Astrocyte (in vitro differentiated cells and primary cell): ENCODE measurements around the gene CIT. TPM values are rescaled to one million over a fixed set of nuclear protein-coding genes. Genes with fewer than 3 reads are reported as not detected.

ENCODE experiments used
- DNase-seq: peaks from one replicate; pipeline ENCODE4 v3.0.0-alpha.2; 2010; ENCODE audit warnings: low read depth
- FAIRE-seq: peaks from 2 replicates; lab custom pipeline; 2011; peaks lifted over from hg19 to GRCh38; lab: Jason Lieb, UNC
- H2AFZ ChIP-seq: 2 replicates; pipeline ENCODE4 v1.6.0; 2012; ENCODE audit warnings: low read depth, low read length, inconsistent platforms
- H3K27ac ChIP-seq: 2 replicates; pipeline ENCODE4 v1.5.1; 2011; ENCODE audit warnings: low read depth, low read length, inconsistent platforms
- H3K27me3 ChIP-seq: 2 replicates; pipeline ENCODE4 v1.6.0; 2011; ENCODE audit warnings: low read length, inconsistent platforms; ENCODE audit not compliant: insufficient read depth
- H3K36me3 ChIP-seq: 2 replicates; pipeline ENCODE4 v1.5.1; 2011; ENCODE audit warnings: low read length, inconsistent platforms; ENCODE audit not compliant: insufficient read depth
- H3K4me1 ChIP-seq: 2 replicates; pipeline ENCODE4 v1.5.1; 2011; ENCODE audit warnings: low read length, inconsistent platforms; ENCODE audit not compliant: insufficient read depth
- H3K4me2 ChIP-seq: 2 replicates; pipeline ENCODE4 v1.6.0; 2012; ENCODE audit warnings: low read length, inconsistent platforms
- H3K4me3 ChIP-seq: 2 replicates; pipeline ENCODE4 v1.5.1; 2011; ENCODE audit warnings: low read depth, mild to moderate bottlenecking, low read length, inconsistent platforms; ENCODE audit not compliant: insufficient read depth
- H3K79me2 ChIP-seq: 2 replicates; pipeline ENCODE4 v1.6.0; 2012; ENCODE audit warnings: mild to moderate bottlenecking, low read length, inconsistent platforms; ENCODE audit not compliant: insufficient read depth
- H3K9ac ChIP-seq: 2 replicates; pipeline ENCODE4 v1.6.0; 2012; ENCODE audit warnings: mild to moderate bottlenecking, low read length, inconsistent platforms
- H3K9me3 ChIP-seq: 2 replicates; pipeline ENCODE4 v1.5.1; 2012; ENCODE audit warnings: low read depth, mild to moderate bottlenecking, low read length, inconsistent platforms; ENCODE audit not compliant: insufficient read depth
- H4K20me1 ChIP-seq: 2 replicates; pipeline ENCODE4 v1.6.0; 2012; ENCODE audit warnings: low read length, inconsistent platforms; ENCODE audit not compliant: insufficient read depth
- H3K27ac Mint-ChIP-seq: one replicate; pipeline ENCODE4 v1.8.0; 2021; ENCODE audit warnings: mild to moderate bottlenecking, mixed read lengths; ENCODE audit not compliant: unreplicated experiment
- H3K27me3 Mint-ChIP-seq: one replicate; pipeline ENCODE4 v1.8.0; 2021; ENCODE audit warnings: low read depth, mixed read lengths; ENCODE audit not compliant: unreplicated experiment
- H3K36me3 Mint-ChIP-seq: one replicate; pipeline ENCODE4 v1.8.0; 2021; ENCODE audit warnings: low read depth, mixed read lengths; ENCODE audit not compliant: unreplicated experiment
- H3K4me1 Mint-ChIP-seq: one replicate; pipeline ENCODE4 v1.8.0; 2021; ENCODE audit warnings: low read depth, mixed read lengths; ENCODE audit not compliant: unreplicated experiment
- H3K4me3 Mint-ChIP-seq: one replicate; pipeline ENCODE4 v1.8.0; 2021; ENCODE audit warnings: mild to moderate bottlenecking, moderate library complexity, mixed read lengths; ENCODE audit not compliant: unreplicated experiment
- H3K9me3 Mint-ChIP-seq: one replicate; pipeline ENCODE4 v1.8.0; 2021; ENCODE audit warnings: mild to moderate bottlenecking, mixed read lengths; ENCODE audit not compliant: unreplicated experiment
- CTCF ChIP-seq: IDR thresholded peaks from 2 replicates; pipeline ENCODE4 v1.5.1; 2011; ENCODE audit warnings: low read depth, mild to moderate bottlenecking, inconsistent platforms, low read length, moderate library complexity; ENCODE audit not compliant: insufficient read depth
- EZH2 ChIP-seq: IDR thresholded peaks from 2 replicates; pipeline ENCODE4 v1.6.1; 2012; ENCODE audit warnings: mild to moderate bottlenecking, low read length, inconsistent platforms; ENCODE audit not compliant: insufficient read depth
- total RNA-seq: library from RNA; stranded (reverse); gene quantifications from 2 replicates; pipeline ENCODE4 v1.2.1, GENCODE V29; 2021

CIT gene
- total RNA-seq, 1 donor from 2014 or later = 4.5 TPM

- H3K79me2 ChIP-seq = no peaks in the 10 kb centered on the region
- no peaks in the 10 kb centered on the region for H3K9me3 ChIP-seq
- H3K27ac Mint-ChIP-seq = no peak overlapping the region
- DNase-seq (no peak), FAIRE-seq (no peak)
- H3K9ac ChIP-seq = no peak overlapping the region
- H3K36me3 Mint-ChIP-seq = no peaks in the 10 kb centered on the region
- peaks cover 4% of the 10 kb centered on the region for H3K4me1 Mint-ChIP-seq
- H3K4me3 Mint-ChIP-seq = no peak overlapping the region
- H3K27me3 ChIP-seq = no peaks in the 10 kb centered on the region
- no peak overlapping the region for H3K27ac ChIP-seq
- H3K4me1 ChIP-seq = no peaks in the 10 kb centered on the region
- H2AFZ ChIP-seq = no peak overlapping the region
- no peak overlapping the region for H3K4me2 ChIP-seq
- no peak overlapping the region for H3K4me3 ChIP-seq
- no peaks in the 10 kb centered on the region for H3K27me3 Mint-ChIP-seq
- H3K9me3 Mint-ChIP-seq = no peaks in the 10 kb centered on the region
- H4K20me1 ChIP-seq = no peaks in the 10 kb centered on the region
- H3K36me3 ChIP-seq = peaks cover 5% of the 10 kb centered on the region
- TF ChIP-seq CTCF (no peak), EZH2 (no peak)
These were observed 151.6 kb downstream of the CIT start for GRCh38 chr12:119725523-119725922.

GRCh38 chr12:119721306-119721705 is 155.8 kb downstream of the CIT start:
- H3K9me3 ChIP-seq = no peaks in the 10 kb centered on the region
- Mint-ChIP-seq H3K27ac (no peak overlapping the region), H3K36me3 (no peaks in the 10 kb centered on the region), H3K4me1 (peaks cover 19% of the 10 kb centered on the region), H3K9me3 (no peaks in the 10 kb centered on the region), H3K4me3 (no peak overlapping the region), H3K27me3 (no peaks in the 10 kb centered on the region)
- H3K4me2 ChIP-seq = no peak overlapping the region
- H3K4me3 ChIP-seq = no peak overlapping the region
- no peaks in the 10 kb centered on the region for H4K20me1 ChIP-seq
- FAIRE-seq = no peak
- H3K79me2 ChIP-seq = no peaks in the 10 kb centered on the region
- peaks cover 5% of the 10 kb centered on the region for H3K36me3 ChIP-seq
- H3K9ac ChIP-seq = no peak overlapping the region
- H3K4me1 ChIP-seq = peaks cover 6% of the 10 kb centered on the region
- no peaks in the 10 kb centered on the region for H3K27me3 ChIP-seq
- H2AFZ ChIP-seq = no peak overlapping the region
- TF ChIP-seq EZH2 = no peak
- no peak for TF ChIP-seq CTCF
- no peak for DNase-seq
- no peak overlapping the region for H3K27ac ChIP-seq

- H3K9me3 ChIP-seq = no peaks in the 10 kb centered on the region
- Mint-ChIP-seq H3K27ac (no peak overlapping the region), H3K4me1 (peaks cover 22% of the 10 kb centered on the region), H3K9me3 (no peaks in the 10 kb centered on the region), H3K27me3 (no peaks in the 10 kb centered on the region), H3K4me3 (no peak overlapping the region), H3K36me3 (no peaks in the 10 kb centered on the region)
- no peaks in the 10 kb centered on the region for H3K27me3 ChIP-seq
- no peak overlapping the region for H3K4me2 ChIP-seq
- H3K9ac ChIP-seq = no peak overlapping the region
- no peaks in the 10 kb centered on the region for H3K79me2 ChIP-seq
- DNase-seq (no peak), FAIRE-seq (no peak)
- no peak overlapping the region for H2AFZ ChIP-seq
- H3K4me1 ChIP-seq = peaks cover 11% of the 10 kb centered on the region
- H4K20me1 ChIP-seq = no peaks in the 10 kb centered on the region
- peaks cover 5% of the 10 kb centered on the region for H3K36me3 ChIP-seq
- H3K27ac ChIP-seq = no peak overlapping the region
- no peak overlapping the region for H3K4me3 ChIP-seq
- no peak for TF ChIP-seq EZH2
These were observed 156.8 kb downstream of the CIT start for GRCh38 chr12:119720349-119720748.
